Endodermal cell (in vitro differentiated cells): Measurements from ENCODE around the gene RBM20. TPM values are rescaled to one million over a fixed set of nuclear protein-coding genes. Genes with fewer than 3 reads are reported as not detected.

Experiments
- DNase-seq: peaks from one replicate; pipeline ENCODE4 v3.0.0-alpha.2; 2017
- H3K27ac ChIP-seq: 2 replicates; pipeline ENCODE4 v1.5.1; 2013; ENCODE audit warnings: mild to moderate bottlenecking, low read depth, low read length, moderate library complexity
- H3K27me3 ChIP-seq: 2 replicates; pipeline ENCODE4 v1.6.1; 2013; ENCODE audit warnings: mild to moderate bottlenecking, low read length, moderate library complexity; ENCODE audit not compliant: insufficient read depth, control insufficient read depth, poor library complexity, severe bottlenecking
- H3K36me3 ChIP-seq: 2 replicates; pipeline ENCODE4 v1.7.0; 2013; ENCODE audit warnings: mild to moderate bottlenecking, low read length, moderate library complexity; ENCODE audit not compliant: control insufficient read depth, insufficient read depth
- H3K4me1 ChIP-seq: one replicate; pipeline ENCODE4 v1.7.0; 2013; ENCODE audit warnings: low read length; ENCODE audit not compliant: control insufficient read depth, insufficient read depth
- H3K4me3 ChIP-seq: 2 replicates; pipeline ENCODE4 v1.5.1; 2013; ENCODE audit warnings: mild to moderate bottlenecking, low read length, moderate library complexity
- H3K9ac ChIP-seq: 2 replicates; pipeline ENCODE4 v1.6.1; 2013; ENCODE audit warnings: mild to moderate bottlenecking, low read length, moderate library complexity; ENCODE audit not compliant: poor library complexity, severe bottlenecking; ENCODE audit errors: extremely low read depth
- H3K9me3 ChIP-seq: 2 replicates; pipeline ENCODE4 v1.6.1; 2013; ENCODE audit warnings: mild to moderate bottlenecking, low read length, moderate library complexity; ENCODE audit not compliant: control insufficient read depth
- H3K27ac Mint-ChIP-seq: 2 replicates; pipeline ENCODE4 v1.8.0; 2020; ENCODE audit warnings: mixed read lengths
- H3K27me3 Mint-ChIP-seq: 2 replicates; pipeline ENCODE4 v1.8.0; 2021; ENCODE audit warnings: mild to moderate bottlenecking, mixed read lengths; ENCODE audit not compliant: insufficient read depth
- H3K36me3 Mint-ChIP-seq: 2 replicates; pipeline ENCODE4 v1.8.0; 2020; ENCODE audit warnings: low read depth, mixed read lengths
- H3K4me1 Mint-ChIP-seq: 2 replicates; pipeline ENCODE4 v1.8.0; 2020; ENCODE audit warnings: mixed read lengths
- H3K4me3 Mint-ChIP-seq: 2 replicates; pipeline ENCODE4 v1.8.0; 2020; ENCODE audit warnings: mild to moderate bottlenecking, moderate library complexity, mixed read lengths
- H3K9me3 Mint-ChIP-seq: 2 replicates; pipeline ENCODE4 v1.8.0; 2020; ENCODE audit warnings: mild to moderate bottlenecking, mixed read lengths
- CTCF ChIP-seq: fragments of 200-600 bp; sonication (generic); conservative IDR thresholded peaks from 2 replicates; pipeline ENCODE4 v1.5.0; 2021; ENCODE audit warnings: antibody characterized with exemption, mild to moderate bottlenecking
- WGBS, 2 experiments: methylation state at CpG; one replicate each; pipeline versions ENCODE4 v1.1.5 to v1.1.7; 2013; ENCODE audit warnings: missing lambda C conversion rate in 2 of 2, mixed read lengths in 1 of 2; ENCODE audit not compliant: insufficient coverage in 1 of 2, insufficient read length in 1 of 2; 5-methylcytosine and 5-hydroxymethylcytosine counted together
- total RNA-seq, 2 donors: library from RNA; stranded (reverse); fragmentation: NEBNext Ultra II Directional in 1 of 2; extraction: Animal tissue kit (Norgen Biotek cat#: 25700) in 1 of 2; gene quantifications; 2 replicates in 1 of 2; 3 replicates in 1 of 2; pipeline ENCODE4 v1.2.1, GENCODE V29; 2021

The RBM20 gene
- total RNA-seq, 2 donors from 2014 or later, result 6.2 to 7.0 TPM

- no peak for DNase-seq
- Mint-ChIP-seq H3K9me3 (no peaks in the 10 kb centered on the region), H3K36me3 (no peaks in the 10 kb centered on the region), H3K27ac (no peak overlapping the region), H3K4me1 (peaks cover 3% of the 10 kb centered on the region), H3K4me3 (no peak overlapping the region), H3K27me3 (no peaks in the 10 kb centered on the region)
- no peak for TF ChIP-seq CTCF
- H3K4me3 ChIP-seq, result no peak overlapping the region
- H3K27me3 ChIP-seq, result no peaks in the 10 kb centered on the region
- no peak overlapping the region for H3K9ac ChIP-seq
- H3K27ac ChIP-seq, result no peak overlapping the region
- H3K36me3 ChIP-seq, result no peaks in the 10 kb centered on the region
- H3K9me3 ChIP-seq, result no peaks in the 10 kb centered on the region
- no peaks in the 10 kb centered on the region for H3K4me1 ChIP-seq
Measured at GRCh38 chr10:110756876-110757275, 112.7 kb downstream of the RBM20 start.

- H3K27ac ChIP-seq, result no peak overlapping the region
- no peak overlapping the region for H3K9ac ChIP-seq
- peaks cover 3% of the 10 kb centered on the region for H3K4me1 Mint-ChIP-seq
- H3K27me3 Mint-ChIP-seq, result no peaks in the 10 kb centered on the region
- H3K36me3 Mint-ChIP-seq, result no peaks in the 10 kb centered on the region
- no peak for DNase-seq
- H3K36me3 ChIP-seq, result no peaks in the 10 kb centered on the region
- H3K9me3 ChIP-seq, result no peaks in the 10 kb centered on the region
- WGBS, 2 experiments, result 80 to 94% methylated on average over 1 of the region's 1 CpG
- TF ChIP-seq CTCF, result no peak
- no peak overlapping the region for H3K4me3 ChIP-seq
- no peak overlapping the region for H3K4me3 Mint-ChIP-seq
- H3K4me1 ChIP-seq, result no peaks in the 10 kb centered on the region
- no peak overlapping the region for H3K27ac Mint-ChIP-seq
- H3K27me3 ChIP-seq, result no peaks in the 10 kb centered on the region
- no peaks in the 10 kb centered on the region for H3K9me3 Mint-ChIP-seq
Measured at GRCh38 chr10:110757586-110757985, 113.5 kb downstream of the RBM20 start.

- H3K4me1 Mint-ChIP-seq, result peaks cover 3% of the 10 kb centered on the region
Measured at GRCh38 chr10:110758128-110758765, 114.1 kb downstream of the RBM20 start.

More at GRCh38 chr10:110758128-110758765, 114.1 kb downstream of the RBM20 start:
- Histone ChIP-seq H3K4me1 (no peaks in the 10 kb centered on the region), H3K4me3 (no peak overlapping the region), H3K9me3 (no peaks in the 10 kb centered on the region), H3K27ac (no peak overlapping the region), H3K36me3 (no peaks in the 10 kb centered on the region), H3K9ac (no peak overlapping the region), H3K27me3 (no peaks in the 10 kb centered on the region)
- no peaks in the 10 kb centered on the region for H3K9me3 Mint-ChIP-seq
- H3K4me3 Mint-ChIP-seq, result no peak overlapping the region
- no peaks in the 10 kb centered on the region for H3K27me3 Mint-ChIP-seq
- 97 to 98% methylated on average over 4 to 7 of the region's 8 CpGs for WGBS, 2 experiments
- H3K27ac Mint-ChIP-seq, result no peak overlapping the region
- no peaks in the 10 kb centered on the region for H3K36me3 Mint-ChIP-seq
- no peak for TF ChIP-seq CTCF
- DNase-seq, result no peak
